CD14-positive monocyte (primary cell): Measurements from ENCODE around the gene BOLL. TPM values are rescaled to one million over a fixed set of nuclear protein-coding genes. Genes with fewer than 3 reads are reported as not detected.

ENCODE experiments used
- DNase-seq, 3 donors: peaks; one replicate each; pipeline ENCODE4 v3.0.0-alpha.2; 2011 to 2022
- H2AFZ ChIP-seq: 2 replicates; pipeline ENCODE4 v1.6.0; 2012; ENCODE audit warnings: mild to moderate bottlenecking, low read depth, low read length, inconsistent platforms; ENCODE audit not compliant: insufficient read depth, poor library complexity, severe bottlenecking
- H3K27ac ChIP-seq, 2 donors: 1 replicate in 1 of 2; 2 replicates in 1 of 2; pipeline ENCODE4 v1.5.1; 2012 to 2013; ENCODE audit warnings: low read length in 2 of 2, control low read depth in 1 of 2, inconsistent platforms in 1 of 2, low read depth in 1 of 2, mild to moderate bottlenecking in 1 of 2
- H3K27me3 ChIP-seq, 2 donors: one replicate each; pipeline versions ENCODE4 v1.6.0 to v1.6.1; 2011 to 2013; ENCODE audit warnings: low read length in 2 of 2; ENCODE audit not compliant: control insufficient read depth in 2 of 2, insufficient read depth in 2 of 2
- H3K36me3 ChIP-seq, 2 donors: replicated peaks in 1 of 2; 1 replicate in 1 of 2; 2 replicates in 1 of 2; pipeline versions ENCODE4 v1.5.1 to v1.6.1; 2012 to 2013; ENCODE audit warnings: low read length in 2 of 2, control low read depth in 1 of 2, inconsistent platforms in 1 of 2, mild to moderate bottlenecking in 1 of 2; ENCODE audit not compliant: insufficient read depth in 2 of 2, control insufficient read depth in 1 of 2
- H3K4me1 ChIP-seq, 2 donors: 1 replicate in 1 of 2; 2 replicates in 1 of 2; pipeline versions ENCODE4 v1.5.1 to v1.6.1; 2012 to 2013; ENCODE audit warnings: low read length in 2 of 2, control low read depth in 1 of 2, inconsistent platforms in 1 of 2, mild to moderate bottlenecking in 1 of 2, moderate library complexity in 1 of 2; ENCODE audit not compliant: insufficient read depth in 2 of 2, control insufficient read depth in 1 of 2
- H3K4me2 ChIP-seq: replicated peaks from 2 replicates; pipeline ENCODE3; 2012; ENCODE audit warnings: low read length, moderate library complexity, mild to moderate bottlenecking; ENCODE audit not compliant: poor library complexity, severe bottlenecking; ENCODE audit errors: extremely low read depth
- H3K4me3 ChIP-seq, 3 experiments: fragments of 200-600 bp in 1 of 3; sonication (generic) in 1 of 3; replicated peaks in 1 of 3; 1 replicate in 2 of 3; 2 replicates in 1 of 3; pipeline ENCODE4 v1.5.1; 2011 to 2013; ENCODE audit warnings: low read length in 3 of 3, mild to moderate bottlenecking in 3 of 3, control low read depth in 2 of 3, low read depth in 2 of 3, inconsistent platforms in 1 of 3, moderate library complexity in 1 of 3
- H3K79me2 ChIP-seq: 2 replicates; pipeline ENCODE4 v1.6.0; 2012; ENCODE audit warnings: mild to moderate bottlenecking, control low read depth, inconsistent platforms, low read length, moderate library complexity; ENCODE audit not compliant: insufficient read depth
- H3K9ac ChIP-seq: 2 replicates; pipeline ENCODE4 v1.6.0; 2017; ENCODE audit warnings: low read length, mild to moderate bottlenecking; ENCODE audit not compliant: insufficient read depth, poor library complexity, severe bottlenecking
- H3K9me3 ChIP-seq, 2 donors: replicated peaks in 1 of 2; 1 replicate in 1 of 2; 2 replicates in 1 of 2; pipeline versions ENCODE4 v1.5.1 to v1.6.1; 2012 to 2013; ENCODE audit warnings: low read length in 2 of 2, control low read depth in 1 of 2; ENCODE audit not compliant: control insufficient read depth in 1 of 2, insufficient read depth in 1 of 2
- H4K20me1 ChIP-seq: 2 replicates; pipeline ENCODE4 v1.6.0; 2012; ENCODE audit warnings: mild to moderate bottlenecking, low read length, control low read depth, moderate library complexity; ENCODE audit not compliant: insufficient read depth
- H3K27ac Mint-ChIP-seq, 7 donors: one replicate each; pipeline ENCODE4 v1.8.0; 2020; ENCODE audit warnings: mild to moderate bottlenecking in 7 of 7, mixed read lengths in 7 of 7, moderate library complexity in 6 of 7, inconsistent platforms in 2 of 7
- H3K27me3 Mint-ChIP-seq, 3 donors: one replicate each; pipeline ENCODE4 v1.8.0; 2021 to 2022; ENCODE audit warnings: low read depth in 3 of 3, mild to moderate bottlenecking in 3 of 3, mixed read lengths in 3 of 3, moderate library complexity in 3 of 3, inconsistent platforms in 1 of 3
- H3K36me3 Mint-ChIP-seq, 2 donors: one replicate each; pipeline ENCODE4 v1.8.0; 2020; ENCODE audit warnings: mixed read lengths in 2 of 2, inconsistent platforms in 1 of 2, mild to moderate bottlenecking in 1 of 2
- H3K4me1 Mint-ChIP-seq: one replicate; pipeline ENCODE4 v1.8.0; 2020; ENCODE audit warnings: mild to moderate bottlenecking, mixed read lengths
- H3K4me3 Mint-ChIP-seq, 2 donors: one replicate each; pipeline ENCODE4 v1.8.0; 2020; ENCODE audit warnings: mild to moderate bottlenecking in 2 of 2, mixed read lengths in 2 of 2, moderate library complexity in 1 of 2
- H3K9me3 Mint-ChIP-seq, 7 donors: one replicate each; pipeline ENCODE4 v1.8.0; 2020 to 2022; ENCODE audit warnings: mixed read lengths in 7 of 7, mild to moderate bottlenecking in 6 of 7, moderate library complexity in 6 of 7, inconsistent platforms in 2 of 7
- CTCF ChIP-seq: fragments of 200-600 bp; IDR thresholded peaks from one replicate; pipeline ENCODE4 v1.8.0; 2022; ENCODE audit warnings: antibody characterized with exemption, mild to moderate bottlenecking
- WGBS: methylation state at CpG from one replicate; pipeline ENCODE4 v1.1.5; 2013; ENCODE audit warnings: missing lambda C conversion rate; ENCODE audit not compliant: insufficient coverage; 5-methylcytosine and 5-hydroxymethylcytosine counted together
- intact Hi-C, 2 donors: fragments of 100-400 bp; cut with micrococcal nuclease; formaldehyde crosslinking; loops; one replicate each; pipeline versions ENCODE4 v1.15.0 to v1.15.1; 2023
- polyA plus RNA-seq, 3 donors: library from polyadenylated mRNA; depleted of rRNA in 1 of 3; unstranded in 2 of 3; stranded (reverse) in 1 of 3; fragments of 300-500 nt in 2 of 3; fragments of >200 nt in 1 of 3; fragmentation: Illumina TruSeq in 2 of 3; gene quantifications; 1 replicate in 2 of 3; 2 replicates in 1 of 3; pipeline ENCODE4 v1.2.3, GENCODE V29; 2012 to 2021

Gene BOLL
- polyA plus RNA-seq, 3 donors, result not detected

GRCh38 chr2:197814526-197814925, 29.4 kb upstream of the BOLL start:
- DNase-seq, result no peak
- Mint-ChIP-seq H3K27ac (no peak overlapping the region), H3K4me1 (peaks cover 10% of the 10 kb centered on the region), H3K36me3 (no peaks in the 10 kb centered on the region), H3K4me3 (no peak overlapping the region), H3K9me3 (no peaks in the 10 kb centered on the region), H3K27me3 (peaks cover 0 to 2% (median 0%) of the 10 kb centered on the region in 3 donors)
- intact Hi-C loops, result no loop called here
- H3K27ac ChIP-seq, result no peak overlapping the region
- no peaks in the 10 kb centered on the region for H3K36me3 ChIP-seq
- H3K79me2 ChIP-seq, result no peaks in the 10 kb centered on the region
- H2AFZ ChIP-seq, result no peak overlapping the region
- 80% methylated on average over 1 of the region's 2 CpGs for WGBS
- H3K9ac ChIP-seq, result no peak overlapping the region
- no peaks in the 10 kb centered on the region for H4K20me1 ChIP-seq
- no peaks in the 10 kb centered on the region for H3K27me3 ChIP-seq
- no peaks in the 10 kb centered on the region for H3K9me3 ChIP-seq
- no peak overlapping the region for H3K4me3 ChIP-seq
- H3K4me2 ChIP-seq, result no peak overlapping the region
- TF ChIP-seq CTCF, result no peak
- peaks cover 0 to 9% of the 10 kb centered on the region in 2 donors for H3K4me1 ChIP-seq

GRCh38 chr2:197813093-197813787, 28.1 kb upstream of the BOLL start:
- no peak overlapping the region for H3K27ac ChIP-seq
- WGBS, result no CpG with 5 or more reads among the region's 3 CpGs
- no peaks in the 10 kb centered on the region for H3K4me1 ChIP-seq
- Mint-ChIP-seq H3K9me3 (no peaks in the 10 kb centered on the region), H3K36me3 (peaks cover 0 to 3% of the 10 kb centered on the region in 2 donors), H3K4me3 (no peak overlapping the region), H3K27me3 (peaks cover 0 to 2% (median 0%) of the 10 kb centered on the region in 3 donors), H3K4me1 (no peaks in the 10 kb centered on the region), H3K27ac (no peak overlapping the region)
- peak; percentile 21 to 65 (median 37) for DNase-seq
- H3K9ac ChIP-seq, result no peak overlapping the region
- no peaks in the 10 kb centered on the region for H3K79me2 ChIP-seq
- H2AFZ ChIP-seq, result no peak overlapping the region
- no peaks in the 10 kb centered on the region for H3K36me3 ChIP-seq
- no peak overlapping the region for H3K4me3 ChIP-seq
- no peak overlapping the region for H3K4me2 ChIP-seq
- H4K20me1 ChIP-seq, result no peaks in the 10 kb centered on the region
- no peaks in the 10 kb centered on the region for H3K27me3 ChIP-seq
- intact Hi-C loops, result no loop called here
- H3K9me3 ChIP-seq, result no peaks in the 10 kb centered on the region
- TF ChIP-seq CTCF, result peak; percentile 78
